H9 (cell line): ENCODE results near the gene ZNF474. TPM values are rescaled to one million over a fixed set of nuclear protein-coding genes. Genes with fewer than 3 reads are reported as not detected.

Source experiments
- DNase-seq: peaks from one replicate; pipeline ENCODE4 v3.0.0-alpha.2; 2017
- H2AFZ ChIP-seq: one replicate; pipeline ENCODE4 v1.6.1; 2013; ENCODE audit warnings: mild to moderate bottlenecking, low read length, control low read depth, moderate library complexity
- H2AK5ac ChIP-seq: 2 replicates; pipeline ENCODE4 v1.6.1; 2013; ENCODE audit warnings: low read length, control low read depth, mixed read lengths; ENCODE audit not compliant: insufficient read length
- H2BK120ac ChIP-seq: one replicate; pipeline ENCODE4 v1.6.1; 2013; ENCODE audit warnings: low read depth, mild to moderate bottlenecking, low read length, control low read depth, inconsistent platforms; ENCODE audit not compliant: poor library complexity, severe bottlenecking
- H2BK12ac ChIP-seq: 2 replicates; pipeline ENCODE4 v1.6.1; 2013; ENCODE audit warnings: low read length, control low read depth, mixed read lengths, low read depth; ENCODE audit not compliant: insufficient read length
- H2BK15ac ChIP-seq: 2 replicates; pipeline ENCODE4 v1.6.1; 2013; ENCODE audit warnings: low read depth, low read length, control low read depth
- H2BK20ac ChIP-seq: one replicate; pipeline ENCODE4 v1.6.1; 2013; ENCODE audit warnings: low read depth, mild to moderate bottlenecking, low read length, control low read depth, inconsistent platforms; ENCODE audit not compliant: poor library complexity, severe bottlenecking
- H2BK5ac ChIP-seq: 2 replicates; pipeline ENCODE4 v1.6.1; 2013; ENCODE audit warnings: low read length, control low read depth, mixed read lengths; ENCODE audit not compliant: insufficient read length
- H3K14ac ChIP-seq: 2 replicates; pipeline ENCODE4 v1.6.1; 2013; ENCODE audit warnings: low read length, control low read depth; ENCODE audit not compliant: insufficient read depth
- H3K18ac ChIP-seq: 2 replicates; pipeline ENCODE4 v1.6.1; 2013; ENCODE audit warnings: low read depth, mild to moderate bottlenecking, mixed read lengths, low read length, control low read depth; ENCODE audit not compliant: insufficient read length
- H3K23ac ChIP-seq: 2 replicates; pipeline ENCODE4 v1.6.1; 2013; ENCODE audit warnings: low read length, control low read depth, mixed read lengths, low read depth; ENCODE audit not compliant: insufficient read length
- H3K23me2 ChIP-seq: 2 replicates; pipeline ENCODE4 v1.6.1; 2013; ENCODE audit warnings: low read depth, mild to moderate bottlenecking, mixed read lengths, low read length, control low read depth; ENCODE audit not compliant: insufficient read length, poor library complexity, severe bottlenecking
- H3K27ac ChIP-seq: 2 replicates; pipeline ENCODE4 v1.5.1; 2013; ENCODE audit warnings: low read length, control low read depth, mixed read lengths, low read depth; ENCODE audit not compliant: insufficient read length
- H3K27me3 ChIP-seq: 2 replicates; pipeline ENCODE4 v1.6.1; 2013; ENCODE audit warnings: low read length, control low read depth, inconsistent platforms; ENCODE audit not compliant: insufficient read depth
- H3K4ac ChIP-seq: 2 replicates; pipeline ENCODE4 v1.6.1; 2013; ENCODE audit warnings: low read depth, mild to moderate bottlenecking, control low read depth, inconsistent platforms, low read length, moderate library complexity
- H3K4me1 ChIP-seq: 2 replicates; pipeline ENCODE4 v1.6.1; 2013; ENCODE audit warnings: low read length, control low read depth, inconsistent platforms; ENCODE audit not compliant: insufficient read depth
- H3K4me2 ChIP-seq: 2 replicates; pipeline ENCODE4 v1.6.1; 2013; ENCODE audit warnings: low read length, control low read depth, mixed read lengths; ENCODE audit not compliant: insufficient read length, insufficient read depth
- H3K56ac ChIP-seq: 2 replicates; pipeline ENCODE4 v1.6.1; 2013; ENCODE audit warnings: low read depth, mild to moderate bottlenecking, mixed read lengths, low read length, control low read depth; ENCODE audit not compliant: insufficient read length
- H3K79me1 ChIP-seq: 2 replicates; pipeline ENCODE4 v1.6.1; 2013; ENCODE audit warnings: low read depth, mild to moderate bottlenecking, moderate library complexity, low read length, control low read depth, inconsistent platforms; ENCODE audit not compliant: insufficient read depth, poor library complexity, severe bottlenecking
- H3K79me2 ChIP-seq: 2 replicates; pipeline ENCODE4 v1.6.1; 2013; ENCODE audit warnings: low read length, control low read depth, inconsistent platforms; ENCODE audit not compliant: insufficient read depth
- H3K9ac ChIP-seq: 2 replicates; pipeline ENCODE4 v1.6.1; 2013; ENCODE audit warnings: low read length, control low read depth, mixed read lengths; ENCODE audit not compliant: insufficient read length; ENCODE audit errors: extremely low read depth
- H3K9me3 ChIP-seq: one replicate; pipeline ENCODE4 v1.6.1; 2013; ENCODE audit warnings: low read depth, low read length, inconsistent platforms; ENCODE audit not compliant: control insufficient read depth
- H3T11ph ChIP-seq: one replicate; pipeline ENCODE4 v1.6.1; 2013; ENCODE audit warnings: mild to moderate bottlenecking, low read length, control low read depth, inconsistent platforms
- H4K20me1 ChIP-seq: one replicate; pipeline ENCODE4 v1.6.1; 2013; ENCODE audit not compliant: control insufficient read depth, insufficient read length, insufficient read depth
- H4K5ac ChIP-seq: 2 replicates; pipeline ENCODE4 v1.6.1; 2013; ENCODE audit warnings: low read depth, mild to moderate bottlenecking, mixed read lengths, low read length, control low read depth; ENCODE audit not compliant: insufficient read length
- H4K8ac ChIP-seq: replicated peaks from 2 replicates; pipeline ENCODE4 v1.6.1; 2013; ENCODE audit warnings: low read length, control low read depth, mixed read lengths, low read depth; ENCODE audit not compliant: insufficient read length
- H4K91ac ChIP-seq: 2 replicates; pipeline ENCODE4 v1.6.1; 2013; ENCODE audit warnings: low read depth, mild to moderate bottlenecking, moderate library complexity, mixed read lengths, low read length, control low read depth; ENCODE audit not compliant: insufficient read length
- H3K27ac Mint-ChIP-seq, 3 experiments: 2 replicates in 2 of 3; 3 replicates in 1 of 3; pipeline ENCODE4 v1.8.0; 2020 to 2021; ENCODE audit warnings: mixed read lengths in 3 of 3, mild to moderate bottlenecking in 1 of 3, moderate library complexity in 1 of 3
- H3K27me3 Mint-ChIP-seq: 2 replicates; pipeline ENCODE4 v1.8.0; 2021; ENCODE audit warnings: low read depth, mild to moderate bottlenecking, moderate library complexity, mixed read lengths
- H3K36me3 Mint-ChIP-seq, 3 experiments: 2 replicates in 2 of 3; 3 replicates in 1 of 3; pipeline ENCODE4 v1.8.0; 2020 to 2021; ENCODE audit warnings: low read depth in 3 of 3, mixed read lengths in 3 of 3; ENCODE audit not compliant: insufficient read depth in 1 of 3
- H3K4me1 Mint-ChIP-seq, 2 experiments: 2 replicates each; pipeline ENCODE4 v1.8.0; 2020; ENCODE audit warnings: mixed read lengths in 2 of 2
- H3K4me3 Mint-ChIP-seq, 2 experiments: 2 replicates in 1 of 2; 3 replicates in 1 of 2; pipeline ENCODE4 v1.8.0; 2020 to 2021; ENCODE audit warnings: mild to moderate bottlenecking in 2 of 2, mixed read lengths in 2 of 2, moderate library complexity in 1 of 2
- H3K9me3 Mint-ChIP-seq, 2 experiments: 2 replicates in 1 of 2; 3 replicates in 1 of 2; pipeline ENCODE4 v1.8.0; 2020; ENCODE audit warnings: mild to moderate bottlenecking in 2 of 2, mixed read lengths in 2 of 2, moderate library complexity in 1 of 2
- CTCF ChIP-seq: fragments of 200-600 bp; sonication (generic); conservative IDR thresholded peaks from 3 replicates; pipeline ENCODE4 v1.8.0; 2021; ENCODE audit warnings: antibody characterized with exemption, mild to moderate bottlenecking
- WGBS: extraction: QIAGEN DNeasy Blood & Tissue Kit; methylation state at CpG from one replicate; pipeline ENCODE4 v1.1.7; 2013; ENCODE audit warnings: missing lambda C conversion rate, low lambda C conversion rate, mixed read lengths; ENCODE audit not compliant: insufficient read length; ENCODE audit errors: extremely low coverage; 5-methylcytosine and 5-hydroxymethylcytosine counted together
- total RNA-seq: library from RNA; stranded (reverse); gene quantifications from 2 replicates; pipeline ENCODE4 v1.2.1, GENCODE V29; 2021

ZNF474 gene
- total RNA-seq, 1 experiment from 2014 or later, result not detected

- Histone ChIP-seq H2BK120ac (no peak overlapping the region), H3K23me2 (no peaks in the 10 kb centered on the region), H2BK12ac (no peak overlapping the region), H3K4me1 (peaks cover 11% of the 10 kb centered on the region; the same call in 1 of the 2 replicates), H2BK15ac (no peak overlapping the region), H2AFZ (no peak overlapping the region), H3K27ac (no peak overlapping the region), H3K79me1 (no peaks in the 10 kb centered on the region), H4K5ac (no peak overlapping the region), H3K27me3 (no peaks in the 10 kb centered on the region), H3K79me2 (no peaks in the 10 kb centered on the region), H3K4me2 (no peak overlapping the region), H3K9ac (no peak overlapping the region), H3K23ac (no peak overlapping the region), H4K91ac (no peak overlapping the region), H4K8ac (no peak overlapping the region), H2AK5ac (no peak overlapping the region), H3K18ac (no peak overlapping the region), H3T11ph (no peak overlapping the region), H3K56ac (no peak overlapping the region), H2BK20ac (no peak overlapping the region), H3K4ac (no peak overlapping the region), H4K20me1 (no peaks in the 10 kb centered on the region), H3K14ac (no peak overlapping the region), H2BK5ac (no peak overlapping the region), H3K9me3 (no peaks in the 10 kb centered on the region)
- no peaks in the 10 kb centered on the region for H3K27me3 Mint-ChIP-seq
- no peak for TF ChIP-seq CTCF
- H3K36me3 Mint-ChIP-seq, result no peaks in the 10 kb centered on the region
- peaks cover 24 to 34% of the 10 kb centered on the region in 2 experiments for H3K4me1 Mint-ChIP-seq
- DNase-seq, result no peak
- no peaks in the 10 kb centered on the region; a peak in 1 of 5 replicates for H3K9me3 Mint-ChIP-seq
- H3K27ac Mint-ChIP-seq, result no peak overlapping the region
- no peak overlapping the region for H3K4me3 Mint-ChIP-seq
- no CpG with 5 or more reads among the region's 1 CpG for WGBS
Observed at GRCh38 chr5:122179701-122180100, 50.4 kb downstream of the ZNF474 start.
